GM21423 (cell line): ENCODE results near the gene MFAP4.
A peak's percentile ranks its signal among the peaks of the same experiment; 100 is the strongest.

Experiments used
- ATAC-seq: cut with Tn5 transposase; IDR thresholded peaks from one replicate; pipeline ENCODE4 v1.9.1; 2021; ENCODE audit warnings: mild to moderate bottlenecking, moderate library complexity; ENCODE audit not compliant: unreplicated experiment

Gene MFAP4

DNA sequence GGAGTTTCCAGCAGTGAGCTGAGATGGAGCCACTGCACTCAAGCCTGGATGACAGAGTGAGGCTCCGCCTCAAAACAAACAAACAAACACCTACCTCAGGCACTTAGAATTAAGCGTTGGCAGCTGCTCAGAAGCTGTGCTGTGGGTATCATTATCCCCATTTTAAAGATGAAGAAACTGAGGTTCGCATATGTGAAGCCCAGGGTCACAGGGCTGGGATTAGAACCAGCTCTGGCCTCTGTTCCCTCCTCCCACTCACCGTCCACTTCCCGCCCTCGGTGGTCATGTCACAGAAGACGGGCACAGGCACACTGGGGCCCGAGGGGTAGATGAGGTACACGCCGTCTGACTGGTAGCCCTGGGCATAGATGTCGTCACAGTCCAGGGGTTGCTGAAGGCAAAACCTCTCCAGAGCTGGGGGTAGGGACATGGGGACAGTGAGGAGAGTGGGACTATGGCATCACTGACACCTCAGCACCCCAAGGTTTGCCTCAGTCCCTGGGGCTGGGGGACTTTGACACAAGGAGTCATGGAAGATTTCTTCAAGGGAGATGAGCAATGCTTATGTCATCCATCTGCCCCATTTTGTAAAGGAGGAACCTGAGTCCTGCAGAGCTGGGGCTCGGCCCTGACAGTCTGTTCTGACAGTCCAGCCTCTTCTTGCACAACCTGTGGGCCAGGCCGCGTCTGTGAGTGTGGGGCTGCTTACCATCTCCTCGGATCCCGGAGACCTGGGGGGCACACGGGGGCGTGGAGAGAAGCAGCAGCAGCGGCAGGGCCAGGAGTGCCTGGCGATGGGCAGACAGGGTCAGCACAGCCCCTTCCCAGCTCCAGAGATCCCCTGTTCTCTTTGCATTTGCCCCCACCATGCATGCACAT is 700 bp downstream of the MFAP4 start:
- ATAC-seq, result no peak

DNA sequence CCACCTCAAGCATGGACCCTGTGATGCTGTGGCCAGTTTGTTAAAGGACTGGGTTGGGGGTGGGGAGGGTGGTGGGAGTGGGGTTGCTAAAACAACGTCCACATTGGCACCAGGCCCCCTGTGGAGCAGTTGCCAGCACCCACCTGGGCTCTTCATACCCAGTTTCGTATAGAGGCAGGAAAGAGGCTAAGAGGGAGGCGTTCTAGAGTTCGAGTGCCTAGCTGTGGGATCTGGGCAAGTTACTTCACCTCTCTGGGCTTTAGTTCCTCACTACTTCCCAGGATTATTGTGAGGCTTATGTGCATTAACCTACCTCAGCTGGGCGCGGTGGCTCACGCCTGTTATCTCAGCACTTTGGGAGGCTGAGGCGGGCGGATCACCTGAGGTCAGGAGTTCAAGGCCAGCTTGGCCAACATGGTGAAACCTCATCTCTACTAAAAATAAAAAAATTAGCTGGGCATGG is 1.4 kb downstream of the MFAP4 start:
- ATAC-seq, result no peak

DNA sequence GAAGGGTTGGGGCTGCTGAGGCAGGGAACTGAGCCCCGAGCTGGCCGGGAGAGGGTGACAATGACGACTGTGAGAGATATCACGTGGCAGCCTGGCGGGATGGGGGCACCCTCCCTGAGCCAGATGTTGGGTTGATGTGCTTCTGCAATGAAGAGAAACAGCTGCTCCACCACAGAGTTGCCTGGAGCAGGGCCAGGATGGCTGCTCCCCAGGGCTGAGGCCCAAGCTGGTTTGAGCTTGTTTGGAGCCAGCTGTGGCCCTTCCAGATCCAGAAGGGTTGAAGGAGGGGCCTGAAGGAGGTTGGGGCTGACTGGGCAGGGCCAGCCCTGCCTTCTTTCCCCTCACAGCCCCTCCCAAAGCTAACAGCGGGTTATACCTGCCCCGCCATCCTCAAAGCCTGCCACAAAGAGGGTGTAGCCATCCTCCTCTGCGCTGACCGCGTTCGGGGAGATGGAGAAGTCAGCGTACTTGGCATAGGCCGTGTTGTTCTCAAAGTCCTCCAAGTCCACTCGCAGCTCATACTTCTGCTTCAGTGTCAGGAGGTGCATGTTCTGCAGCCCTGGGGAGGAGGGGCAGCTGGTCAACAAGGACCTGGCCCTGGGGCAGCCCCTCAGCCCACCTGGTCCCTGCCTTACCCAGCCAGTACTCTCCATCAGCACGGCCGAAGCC is 2.1 kb downstream of the MFAP4 start:
- no peak for ATAC-seq

DNA sequence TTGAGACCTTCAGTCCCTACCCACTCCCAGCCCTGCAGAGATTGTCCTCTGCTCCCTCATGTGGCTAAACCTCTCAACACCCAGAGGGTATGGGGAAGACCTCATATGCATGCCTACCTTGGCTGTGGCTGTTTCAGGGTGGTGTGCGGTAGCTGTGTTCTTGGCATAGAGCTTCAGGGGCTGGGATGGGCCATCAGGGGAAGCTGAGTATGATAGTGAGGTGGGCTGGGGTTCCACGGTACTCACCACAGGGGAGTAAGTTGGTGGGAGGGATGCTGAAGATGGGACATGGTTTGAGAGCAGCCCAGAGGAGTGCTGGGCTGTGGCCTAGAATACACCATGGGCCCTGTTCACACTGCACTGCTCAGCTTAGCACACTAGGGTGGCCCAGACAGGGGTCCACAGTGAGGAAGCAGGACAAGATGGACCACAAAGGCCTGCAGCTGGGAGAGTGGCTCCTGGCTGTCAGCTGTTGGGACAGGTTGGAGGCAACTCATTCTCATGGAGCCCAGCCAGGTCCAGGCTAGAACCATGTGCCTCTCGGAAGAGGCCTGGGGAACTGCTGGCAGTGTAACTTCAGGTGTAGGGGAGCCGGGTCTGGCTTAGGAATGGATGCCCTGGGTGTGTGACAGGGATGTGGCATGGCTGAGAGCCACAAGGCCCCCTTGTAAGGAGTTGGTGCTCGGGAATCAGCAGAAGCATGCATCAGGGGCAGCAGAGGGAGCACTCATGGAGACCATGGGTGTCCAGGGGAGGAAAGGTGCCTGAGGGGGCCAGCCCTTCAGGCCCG is 3.1 kb downstream of the MFAP4 start:
- no peak for ATAC-seq

DNA sequence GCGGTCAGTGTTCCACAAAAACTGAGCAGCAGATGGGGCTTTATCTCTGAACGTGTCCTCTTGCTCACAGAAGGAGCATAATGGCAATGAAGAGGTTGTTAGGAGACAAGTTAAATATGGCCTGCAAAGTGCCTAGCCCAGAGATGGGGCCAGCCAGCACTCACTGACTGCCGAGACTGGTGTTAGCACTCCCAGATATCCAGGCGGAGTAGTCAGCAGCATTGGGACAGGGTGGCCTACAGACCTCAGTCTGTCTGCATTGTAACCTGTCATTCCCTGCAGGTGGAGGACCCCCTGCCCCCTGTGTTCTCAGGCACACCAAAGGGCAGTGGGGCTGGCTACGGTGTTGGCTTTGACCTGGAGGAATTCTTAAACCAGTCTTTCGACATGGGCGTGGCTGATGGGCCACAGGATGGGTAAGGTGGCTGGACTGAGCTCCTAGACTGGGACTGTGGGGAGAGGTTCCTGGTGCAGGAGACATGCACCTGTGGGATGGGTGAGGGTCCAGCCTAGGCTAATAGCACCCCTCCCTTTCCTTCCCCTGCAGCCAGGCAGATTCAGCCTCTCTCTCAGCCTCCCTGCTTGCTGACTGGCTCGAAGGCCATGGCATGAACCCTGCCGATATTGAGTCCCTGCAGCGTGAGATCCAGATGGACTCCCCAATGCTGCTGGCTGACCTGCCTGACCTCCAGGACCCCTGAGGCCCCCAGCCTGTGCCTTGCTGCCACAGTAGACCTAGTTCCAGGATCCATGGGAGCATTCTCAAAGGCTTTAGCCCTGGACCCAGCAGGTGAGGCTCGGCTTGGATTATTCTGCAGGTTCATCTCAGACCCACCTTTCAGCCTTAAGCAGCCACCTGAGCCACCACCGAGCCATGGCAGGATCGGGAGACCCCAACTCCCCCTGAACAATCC is 4.2 kb downstream of the MFAP4 start:
- no peak for ATAC-seq

DNA sequence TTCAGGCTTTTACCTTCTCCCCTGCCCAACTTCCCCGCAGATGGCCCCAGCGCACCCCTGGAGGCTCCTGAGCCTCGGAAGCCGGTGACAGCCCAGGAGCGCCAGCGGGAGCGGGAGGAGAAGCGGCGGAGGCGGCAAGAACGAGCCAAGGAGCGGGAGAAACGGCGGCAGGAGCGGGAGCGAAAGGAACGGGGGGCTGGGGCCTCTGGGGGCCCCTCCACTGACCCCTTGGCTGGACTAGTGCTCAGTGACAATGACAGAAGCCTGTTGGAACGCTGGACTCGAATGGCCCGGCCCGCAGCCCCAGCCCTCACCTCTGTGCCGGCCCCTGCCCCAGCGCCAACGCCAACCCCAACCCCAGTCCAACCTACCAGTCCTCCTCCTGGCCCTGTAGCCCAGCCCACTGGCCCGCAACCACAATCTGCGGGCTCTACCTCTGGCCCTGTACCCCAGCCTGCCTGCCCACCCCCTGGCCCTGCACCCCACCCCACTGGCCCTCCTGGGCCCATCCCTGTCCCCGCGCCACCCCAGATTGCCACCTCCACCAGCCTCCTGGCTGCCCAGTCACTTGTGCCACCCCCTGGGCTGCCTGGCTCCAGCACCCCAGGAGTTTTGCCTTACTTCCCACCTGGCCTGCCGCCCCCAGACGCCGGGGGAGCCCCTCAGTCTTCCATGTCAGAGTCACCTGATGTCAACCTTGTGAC is 5.1 kb downstream of the MFAP4 start:
- no peak for ATAC-seq

DNA sequence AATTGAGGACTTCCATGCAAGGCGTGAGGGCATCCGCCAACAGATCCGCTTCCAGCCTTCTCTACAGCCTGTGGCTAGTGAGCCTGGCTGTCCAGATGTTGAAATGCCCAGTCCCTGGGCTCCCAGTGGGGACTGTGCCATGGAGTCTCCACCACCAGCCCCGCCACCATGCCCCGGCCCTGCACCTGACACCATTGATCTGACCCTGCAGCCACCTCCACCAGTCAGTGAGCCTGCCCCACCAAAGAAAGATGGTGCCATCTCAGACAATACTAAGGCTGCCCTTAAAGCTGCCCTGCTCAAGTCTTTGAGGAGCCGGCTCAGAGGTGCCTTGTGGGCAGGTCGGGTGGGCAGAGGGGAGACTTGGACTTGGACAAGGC is 5.6 kb downstream of the MFAP4 start:
- no peak for ATAC-seq

DNA sequence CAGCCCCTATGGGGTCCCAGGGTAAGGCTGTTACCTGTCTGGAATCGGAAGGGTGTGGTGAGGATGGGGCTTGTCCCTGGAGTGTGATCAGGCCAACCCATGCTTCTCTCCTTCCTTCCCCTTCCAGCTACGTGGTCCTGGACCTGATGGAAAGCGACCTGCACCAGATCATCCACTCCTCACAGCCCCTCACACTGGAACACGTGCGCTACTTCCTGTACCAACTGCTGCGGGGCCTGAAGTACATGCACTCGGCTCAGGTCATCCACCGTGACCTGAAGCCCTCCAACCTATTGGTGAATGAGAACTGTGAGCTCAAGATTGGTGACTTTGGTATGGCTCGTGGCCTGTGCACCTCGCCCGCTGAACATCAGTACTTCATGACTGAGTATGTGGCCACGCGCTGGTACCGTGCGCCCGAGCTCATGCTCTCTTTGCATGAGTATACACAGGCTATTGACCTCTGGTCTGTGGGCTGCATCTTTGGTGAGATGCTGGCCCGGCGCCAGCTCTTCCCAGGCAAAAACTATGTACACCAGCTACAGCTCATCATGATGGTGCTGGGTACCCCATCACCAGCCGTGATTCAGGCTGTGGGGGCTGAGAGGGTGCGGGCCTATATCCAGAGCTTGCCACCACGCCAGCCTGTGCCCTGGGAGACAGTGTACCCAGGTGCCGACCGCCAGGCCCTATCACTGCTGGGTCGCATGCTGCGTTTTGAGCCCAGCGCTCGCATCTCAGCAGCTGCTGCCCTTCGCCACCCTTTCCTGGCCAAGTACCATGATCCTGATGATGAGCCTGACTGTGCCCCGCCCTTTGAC is 6.3 kb downstream of the MFAP4 start:
- no peak for ATAC-seq

DNA sequence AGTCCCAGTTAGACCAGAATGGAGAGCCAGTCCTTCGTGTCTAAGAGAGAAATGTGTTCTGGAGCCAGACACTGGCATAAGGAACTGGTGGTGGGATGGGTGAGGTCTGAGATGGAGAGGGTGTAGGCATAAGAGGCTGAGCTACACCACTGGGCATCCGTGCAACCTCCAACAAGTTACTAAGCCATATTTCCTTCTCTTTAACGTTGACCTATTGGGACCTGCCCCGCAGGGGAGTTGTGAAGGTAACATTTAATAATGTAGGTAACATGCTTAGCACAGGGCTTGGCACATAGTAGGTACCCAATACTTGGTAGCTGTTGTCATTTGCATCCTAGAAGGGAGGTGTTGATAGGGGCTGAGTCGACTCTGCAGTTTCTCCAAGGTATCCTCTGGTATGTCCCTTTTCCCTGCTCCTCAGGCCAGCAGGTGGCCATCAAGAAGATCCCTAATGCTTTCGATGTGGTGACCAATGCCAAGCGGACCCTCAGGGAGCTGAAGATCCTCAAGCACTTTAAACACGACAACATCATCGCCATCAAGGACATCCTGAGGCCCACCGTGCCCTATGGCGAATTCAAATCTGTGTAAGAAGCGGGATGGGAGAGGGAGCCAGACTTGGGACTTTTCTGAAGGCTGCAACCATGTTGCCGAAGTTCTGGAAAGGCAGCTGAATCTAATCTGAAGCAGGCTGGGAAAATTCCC is 7.5 kb downstream of the MFAP4 start:
- no peak for ATAC-seq

DNA sequence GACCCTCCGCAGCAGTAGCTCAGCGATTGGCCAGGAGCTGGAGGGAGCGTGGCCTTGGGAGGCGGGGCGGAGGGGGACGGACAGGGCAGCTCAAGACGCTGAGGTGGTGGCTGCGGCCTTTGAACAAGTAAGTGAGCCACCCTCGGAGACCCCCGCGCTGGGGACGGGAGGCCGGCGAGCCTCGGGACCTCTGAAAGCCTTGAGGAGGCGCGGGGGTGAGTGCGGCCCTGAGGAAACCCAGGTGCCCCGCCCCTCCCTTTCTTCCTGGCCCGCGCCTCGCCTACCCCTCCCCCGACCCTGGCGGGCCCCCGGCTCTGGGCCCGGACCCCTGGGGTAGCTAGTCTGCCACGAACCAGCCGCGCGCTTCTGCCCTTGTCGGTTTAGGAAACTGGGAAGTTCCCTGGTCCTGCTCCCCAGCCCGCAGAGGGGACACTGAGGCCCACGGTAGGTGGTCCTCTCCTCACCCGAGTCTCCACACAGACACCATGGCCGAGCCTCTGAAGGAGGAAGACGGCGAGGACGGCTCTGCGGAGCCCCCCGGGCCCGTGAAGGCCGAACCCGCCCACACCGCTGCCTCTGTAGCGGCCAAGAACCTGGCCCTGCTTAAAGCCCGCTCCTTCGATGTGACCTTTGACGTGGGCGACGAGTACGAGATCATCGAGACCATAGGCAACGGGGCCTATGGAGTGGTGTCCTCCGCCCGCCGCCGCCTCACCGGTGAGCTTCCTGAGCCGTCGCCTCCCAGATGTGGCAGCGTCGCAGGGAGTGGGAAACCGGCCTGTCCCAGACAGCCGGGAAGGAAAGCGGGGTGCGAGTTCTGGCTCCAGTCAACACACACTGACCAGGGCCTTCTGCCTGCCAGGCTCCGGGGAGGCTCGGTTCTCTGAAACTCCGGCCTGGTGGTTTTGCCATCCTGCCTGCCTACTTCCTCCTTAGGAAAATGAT is 8.3 kb downstream of the MFAP4 start, which contains the start of gene MAPK7:
Gene MAPK7 (plus strand): TSS at position 83 of the 945 bp plus-strand sequence. CDS start 403 bp downstream, at position 486.
- no peak for ATAC-seq

DNA sequence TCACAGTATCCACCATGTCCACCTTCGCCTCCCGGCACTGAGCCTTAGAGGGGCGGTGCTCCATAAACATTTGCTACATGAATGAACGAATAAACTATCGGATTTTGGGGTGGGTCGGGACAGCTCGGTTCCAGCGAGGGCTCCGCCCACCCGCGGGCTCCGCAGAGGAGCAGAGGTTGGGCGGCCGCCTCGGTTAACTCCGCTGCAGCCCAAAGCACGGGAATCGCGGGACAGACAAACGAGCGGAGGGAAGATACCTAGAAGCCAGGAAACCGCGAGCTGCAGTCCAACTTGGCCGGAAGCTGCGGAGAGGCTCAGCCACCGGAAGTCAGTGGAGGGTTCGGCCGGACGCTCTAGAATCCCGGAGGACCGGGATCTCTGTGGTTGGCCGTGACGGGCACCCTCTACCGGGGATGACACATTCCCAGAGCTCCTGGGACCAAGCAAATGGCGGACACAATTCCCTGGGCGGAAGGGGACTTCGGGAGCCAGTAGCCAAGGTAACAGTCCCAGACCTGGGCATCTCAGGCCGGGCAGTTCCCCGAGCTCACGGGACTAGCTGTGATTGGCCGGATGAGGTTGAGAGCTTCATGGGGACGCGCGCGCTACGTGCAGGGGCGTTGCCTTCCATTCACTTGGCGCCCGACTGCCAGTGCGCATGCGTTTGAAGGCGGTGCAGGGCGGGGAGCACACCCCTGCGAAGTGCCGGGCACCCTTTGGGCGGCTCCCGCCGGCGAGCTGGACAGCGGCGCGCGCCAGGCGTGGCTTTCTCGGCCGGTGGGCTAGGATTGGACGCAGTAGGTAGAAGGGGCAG is 9.2 kb downstream of the MFAP4 start:
- ATAC-seq, result peak; percentile 92

DNA sequence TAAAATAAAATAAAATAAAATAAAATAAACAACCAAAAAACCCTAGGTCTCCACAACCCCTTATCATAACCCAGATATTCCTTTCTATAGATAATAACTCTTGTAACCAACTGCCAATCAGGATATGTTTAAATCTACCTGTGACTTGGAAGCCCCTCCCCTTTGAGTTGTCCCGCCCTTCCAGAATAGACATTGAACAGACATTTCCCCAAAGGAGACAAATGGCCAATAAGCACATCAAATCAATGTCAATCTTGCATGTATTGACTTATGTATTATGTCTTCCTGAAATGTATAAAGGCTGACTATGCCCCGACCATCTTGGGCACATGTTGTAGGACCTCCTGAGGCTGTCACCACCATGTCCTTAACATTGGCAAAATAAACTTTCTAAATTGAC is 10.2 kb downstream of the MFAP4 start:
- no peak for ATAC-seq

DNA sequence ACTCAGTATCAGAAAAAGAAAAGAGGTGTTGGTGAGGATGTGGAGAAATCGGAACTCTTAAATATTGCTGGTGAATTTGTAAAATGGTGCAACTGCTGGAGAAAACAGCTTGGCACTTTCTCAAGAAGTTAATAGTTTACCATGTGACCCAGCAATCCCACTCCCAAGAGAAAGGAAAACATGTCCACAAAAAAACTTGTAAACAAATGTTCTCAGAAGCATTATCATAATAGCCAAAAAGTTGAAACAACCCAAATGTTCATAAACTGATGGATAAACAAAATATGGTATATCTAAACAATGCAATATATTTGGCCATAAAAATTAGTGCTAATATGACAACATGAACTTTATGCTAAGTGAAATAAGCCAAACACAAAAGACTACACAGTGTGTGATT is 11.3 kb downstream of the MFAP4 start:
- no peak for ATAC-seq

DNA sequence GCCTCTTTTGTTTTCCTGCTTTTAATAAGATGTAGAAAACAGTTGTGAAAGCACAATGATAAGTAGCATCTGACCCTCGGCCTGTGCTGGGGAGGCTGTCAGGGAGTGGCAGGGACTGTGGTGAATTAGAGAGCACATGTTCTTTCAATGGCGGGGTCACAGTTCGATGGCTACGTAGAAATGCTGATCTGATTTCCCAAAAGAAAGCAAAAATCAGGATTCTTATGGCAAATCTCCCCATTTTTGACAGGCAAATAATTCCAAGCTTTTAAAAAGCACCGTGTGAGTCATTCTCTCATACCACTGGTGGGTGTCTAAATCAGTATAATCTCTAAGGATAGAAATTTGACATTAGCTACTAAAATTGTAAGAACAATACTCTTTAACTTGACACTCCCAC is 12.9 kb downstream of the MFAP4 start:
- ATAC-seq, result no peak

DNA sequence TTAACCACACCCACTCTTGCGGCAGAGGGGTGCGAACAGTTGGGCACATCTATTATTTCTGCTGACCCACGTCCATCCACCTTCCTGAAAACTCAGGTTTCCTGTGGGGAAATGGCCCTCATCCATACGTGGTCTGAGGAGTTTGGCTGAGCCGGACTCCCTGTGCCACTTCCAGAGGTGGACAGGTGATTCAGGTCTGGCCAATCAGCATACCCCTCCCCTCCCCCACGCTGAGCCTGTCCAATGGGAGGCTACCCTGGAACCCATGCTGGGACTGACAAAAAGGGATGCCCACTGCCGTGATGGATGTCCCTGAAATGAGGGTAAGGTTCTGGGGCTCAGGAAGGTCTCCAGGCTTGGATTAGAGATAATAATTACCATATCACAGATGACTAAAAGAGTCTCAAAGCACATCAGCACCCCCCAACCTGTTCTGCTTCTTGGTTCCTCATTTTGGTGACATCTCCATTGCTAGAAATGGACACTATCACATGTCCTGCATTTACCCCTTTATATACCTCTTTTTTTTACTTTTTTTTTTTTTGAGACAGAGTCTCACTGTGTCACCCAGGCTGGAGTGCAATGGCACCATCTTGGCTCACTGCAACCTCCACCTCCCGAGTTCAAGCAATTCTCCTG is 14.0 kb downstream of the MFAP4 start:
- no peak for ATAC-seq

DNA sequence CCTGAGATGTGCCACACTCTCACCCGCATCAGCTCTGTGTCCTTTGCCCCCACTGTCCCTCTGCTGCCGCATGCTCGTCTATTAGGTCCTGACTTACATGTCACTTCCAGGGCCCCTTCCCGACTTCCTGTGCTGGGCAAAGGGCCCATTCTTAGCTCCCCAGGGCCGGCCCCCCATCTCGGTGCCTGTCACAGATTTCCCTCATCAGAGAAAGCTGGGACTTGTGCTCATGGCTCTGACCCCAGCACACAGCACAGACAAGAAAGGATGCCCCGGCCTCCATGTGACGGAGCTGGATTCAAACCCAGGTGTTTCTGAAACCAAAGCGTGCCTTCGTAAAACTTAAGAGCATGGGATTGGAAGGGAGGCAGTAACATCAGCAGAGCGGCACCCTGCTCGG is 14.6 kb downstream of the MFAP4 start:
- ATAC-seq, result no peak
